ENCODE measurements around the gene POLK.

DNA sequence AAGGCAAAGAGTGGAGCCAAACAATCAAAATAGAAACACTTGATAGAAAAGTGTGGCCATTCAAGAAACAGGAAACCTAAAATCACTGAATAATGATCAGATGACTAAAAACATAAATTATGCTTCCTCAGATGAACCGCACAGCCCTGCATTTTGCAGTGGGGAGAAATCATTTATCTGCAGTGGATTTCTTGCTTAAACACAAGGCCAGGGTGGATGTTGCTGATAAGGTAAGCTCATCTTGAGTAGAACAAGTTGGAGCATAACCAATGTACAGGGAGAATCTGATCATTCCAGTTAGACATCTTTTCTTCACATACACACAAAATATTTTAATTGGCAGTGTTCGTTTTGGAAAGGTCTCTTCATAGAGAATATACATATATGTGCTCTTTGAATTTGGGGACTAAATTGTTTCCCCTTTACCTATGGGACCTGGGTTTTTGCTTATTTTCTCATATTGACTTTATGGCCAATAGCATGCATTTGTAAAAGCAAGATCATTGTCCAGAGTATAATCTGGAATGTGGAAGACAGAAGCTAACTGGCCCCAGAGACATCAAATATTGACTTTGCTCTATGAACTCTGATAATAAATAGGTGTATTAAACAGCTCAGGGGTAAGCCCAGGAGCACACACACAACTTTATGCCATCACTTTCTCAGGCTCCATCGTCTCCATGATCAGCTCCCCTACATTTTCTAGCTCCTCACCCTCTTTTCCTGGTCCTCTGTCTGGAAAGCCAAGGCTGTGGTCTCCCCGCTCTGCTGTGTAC is 108.7 kb downstream of the POLK start:
- TF ChIP-seq POLR2A (IDR thresholded peaks at IDR 0.05; ENCODE audit: low read depth, low read length) (no peak), SMC3 (IDR thresholded peaks at IDR 0.05; ENCODE audit: low read depth, low read length) (no peak), RAD21 (IDR thresholded peaks at IDR 0.05; ENCODE audit: low read length) (no peak), MAFK (IDR thresholded peaks at IDR 0.05; ENCODE audit: low read depth, low read length) (no peak), MXI1 (IDR thresholded peaks at IDR 0.05; ENCODE audit: borderline replicate concordance, low read depth, low read length) (no peak), CEBPB (IDR thresholded peaks at IDR 0.05; ENCODE audit: low read depth, low read length) (no peak)
- TF ChIP-seq, protein P1, sequence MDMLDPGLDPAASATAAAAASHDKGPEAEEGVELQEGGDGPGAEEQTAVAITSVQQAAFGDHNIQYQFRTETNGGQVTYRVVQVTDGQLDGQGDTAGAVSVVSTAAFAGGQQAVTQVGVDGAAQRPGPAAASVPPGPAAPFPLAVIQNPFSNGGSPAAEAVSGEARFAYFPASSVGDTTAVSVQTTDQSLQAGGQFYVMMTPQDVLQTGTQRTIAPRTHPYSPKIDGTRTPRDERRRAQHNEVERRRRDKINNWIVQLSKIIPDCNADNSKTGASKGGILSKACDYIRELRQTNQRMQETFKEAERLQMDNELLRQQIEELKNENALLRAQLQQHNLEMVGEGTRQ (IDR thresholded peaks at IDR 0.05; ENCODE audit: low read depth, low read length), result no peak
- TF ChIP-seq, protein P2, sequence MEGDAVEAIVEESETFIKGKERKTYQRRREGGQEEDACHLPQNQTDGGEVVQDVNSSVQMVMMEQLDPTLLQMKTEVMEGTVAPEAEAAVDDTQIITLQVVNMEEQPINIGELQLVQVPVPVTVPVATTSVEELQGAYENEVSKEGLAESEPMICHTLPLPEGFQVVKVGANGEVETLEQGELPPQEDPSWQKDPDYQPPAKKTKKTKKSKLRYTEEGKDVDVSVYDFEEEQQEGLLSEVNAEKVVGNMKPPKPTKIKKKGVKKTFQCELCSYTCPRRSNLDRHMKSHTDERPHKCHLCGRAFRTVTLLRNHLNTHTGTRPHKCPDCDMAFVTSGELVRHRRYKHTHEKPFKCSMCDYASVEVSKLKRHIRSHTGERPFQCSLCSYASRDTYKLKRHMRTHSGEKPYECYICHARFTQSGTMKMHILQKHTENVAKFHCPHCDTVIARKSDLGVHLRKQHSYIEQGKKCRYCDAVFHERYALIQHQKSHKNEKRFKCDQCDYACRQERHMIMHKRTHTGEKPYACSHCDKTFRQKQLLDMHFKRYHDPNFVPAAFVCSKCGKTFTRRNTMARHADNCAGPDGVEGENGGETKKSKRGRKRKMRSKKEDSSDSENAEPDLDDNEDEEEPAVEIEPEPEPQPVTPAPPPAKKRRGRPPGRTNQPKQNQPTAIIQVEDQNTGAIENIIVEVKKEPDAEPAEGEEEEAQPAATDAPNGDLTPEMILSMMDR (conservative IDR thresholded peaks at IDR 0.05; ENCODE audit: low read depth, low read length), result no peak
